Central memory CD4-positive, alpha-beta T cell (primary cell): ENCODE measurements around the gene GPD2.
"Not testable (repeated sequence)": the region's sequence is repeated elsewhere in the genome, so short reads cannot be mapped to it uniquely, and the experiment has no call there.

ENCODE experiments used
- DNase-seq: peaks from one replicate; pipeline ENCODE4 v3.0.0; 2022

GPD2 gene

DNA sequence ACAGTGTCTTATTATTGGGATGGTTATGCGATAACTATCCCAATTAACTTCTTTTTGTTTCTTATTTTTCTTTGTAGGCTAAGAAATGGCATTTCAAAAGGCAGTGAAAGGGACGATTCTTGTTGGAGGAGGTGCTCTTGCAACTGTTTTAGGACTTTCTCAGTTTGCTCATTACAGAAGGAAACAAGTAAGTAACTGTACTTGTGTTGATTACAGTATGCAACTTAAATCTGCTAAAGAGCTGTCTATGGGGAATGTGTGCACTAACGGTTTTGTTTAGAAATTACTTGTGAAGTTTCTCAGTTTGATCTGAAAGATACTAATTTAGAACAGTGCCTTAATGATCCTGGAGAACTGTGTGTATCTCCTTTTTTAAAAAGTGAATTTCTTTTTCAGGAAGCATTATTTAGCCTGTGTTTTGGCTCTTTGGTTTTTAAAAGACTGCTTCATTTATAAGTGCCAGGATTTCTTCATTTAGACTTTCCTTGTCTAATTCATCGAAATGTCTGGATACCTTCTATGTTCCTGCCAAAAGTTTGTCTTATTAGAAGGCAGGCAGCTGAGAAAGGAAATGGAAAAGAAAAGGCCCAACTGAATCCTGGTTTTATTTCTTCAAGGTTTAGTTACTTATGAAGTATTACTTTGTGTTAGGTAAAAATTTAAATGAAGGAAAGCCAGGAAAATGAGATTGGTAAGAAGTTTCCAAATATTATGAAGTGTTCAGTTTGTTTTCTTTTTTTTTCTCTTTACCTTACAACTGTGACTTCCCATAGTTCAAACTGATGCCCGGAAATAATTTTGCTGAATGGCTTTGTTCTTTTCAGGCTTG is 40.1 kb downstream of the GPD2 start:
- DNase-seq, result no peak

DNA sequence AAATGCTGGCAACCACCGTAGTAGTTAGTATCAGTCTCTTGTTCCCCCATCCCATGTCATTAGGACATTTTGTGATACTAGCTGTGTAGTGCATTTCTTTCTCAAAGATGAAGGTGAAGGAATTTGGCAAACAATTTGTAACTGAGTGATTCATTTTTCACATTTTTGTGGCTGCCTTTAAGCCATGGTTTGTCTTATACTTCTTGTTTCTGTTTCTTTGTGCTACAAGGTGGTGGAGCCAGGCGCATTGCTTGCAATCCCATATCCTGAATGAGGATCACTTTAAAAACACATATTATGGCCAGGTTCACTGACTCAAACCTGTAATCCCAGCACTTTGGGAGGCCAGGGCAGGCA is 40.6 kb downstream of the GPD2 start:
- DNase-seq, result no peak

DNA sequence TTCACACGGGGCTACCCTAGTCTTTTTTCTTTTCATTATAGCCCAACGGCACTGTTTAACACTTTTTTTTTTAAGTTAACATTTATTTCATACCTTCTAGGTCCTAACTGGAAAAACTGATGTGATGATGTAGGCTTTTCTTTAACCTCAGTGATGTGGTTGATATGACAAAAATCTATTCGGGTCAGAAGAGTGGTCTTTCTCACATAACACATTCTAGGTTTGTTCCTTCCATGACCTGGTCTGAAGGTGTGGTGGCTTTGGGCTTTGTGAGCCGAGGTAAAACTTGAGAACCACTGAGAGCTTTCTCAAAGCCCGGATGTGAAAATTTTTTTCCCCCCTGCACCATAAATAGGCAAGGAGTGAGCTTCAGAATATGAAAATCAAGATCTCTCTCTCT is 44.2 kb downstream of the GPD2 start:
- no peak for DNase-seq

DNA sequence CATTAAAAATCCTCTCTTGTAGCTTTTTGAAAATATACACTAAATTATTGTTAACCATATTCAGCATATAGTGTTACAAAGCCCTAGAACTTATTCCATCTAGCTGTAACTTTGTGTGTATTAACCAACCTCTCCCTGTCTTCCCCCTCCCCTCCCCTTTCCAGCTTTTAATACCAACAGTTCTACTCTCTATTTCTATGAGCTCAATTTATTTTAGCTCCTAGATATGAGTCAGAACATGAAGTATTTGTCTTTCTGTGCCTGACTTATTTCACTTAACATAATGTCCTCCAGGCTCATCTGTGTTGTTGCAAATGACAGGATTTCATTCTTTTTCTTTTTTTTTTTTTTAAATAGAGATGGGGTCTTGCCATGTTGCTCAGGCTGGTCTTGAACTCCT is 45.1 kb downstream of the GPD2 start:
- DNase-seq, result no peak

- DNase-seq, result no peak
Observed at GRCh38 chr2:156483741-156484173, 47.6 kb downstream of the GPD2 start.

- no peak for DNase-seq
Observed at GRCh38 chr2:156486147-156486546, 50.0 kb downstream of the GPD2 start.

DNA sequence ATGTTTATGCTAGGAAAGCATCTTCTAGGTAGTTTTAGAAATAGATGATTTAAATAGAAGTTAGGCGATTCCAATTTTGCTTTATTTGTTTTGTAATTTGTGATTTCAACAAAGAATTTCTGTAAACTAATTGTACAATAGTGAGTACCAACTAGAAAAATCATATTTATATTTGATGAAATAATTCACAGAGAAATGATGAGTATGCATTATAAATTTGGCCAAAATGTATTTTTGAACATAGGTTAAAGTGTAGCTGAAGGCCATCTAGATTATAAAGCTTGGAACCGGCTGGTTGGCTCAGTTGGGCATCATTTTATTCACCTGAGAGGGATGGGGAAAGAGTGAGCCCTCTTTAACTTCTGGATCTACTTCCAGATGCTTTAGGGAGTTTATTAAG is 50.4 kb downstream of the GPD2 start:
- DNase-seq, result no peak

DNA sequence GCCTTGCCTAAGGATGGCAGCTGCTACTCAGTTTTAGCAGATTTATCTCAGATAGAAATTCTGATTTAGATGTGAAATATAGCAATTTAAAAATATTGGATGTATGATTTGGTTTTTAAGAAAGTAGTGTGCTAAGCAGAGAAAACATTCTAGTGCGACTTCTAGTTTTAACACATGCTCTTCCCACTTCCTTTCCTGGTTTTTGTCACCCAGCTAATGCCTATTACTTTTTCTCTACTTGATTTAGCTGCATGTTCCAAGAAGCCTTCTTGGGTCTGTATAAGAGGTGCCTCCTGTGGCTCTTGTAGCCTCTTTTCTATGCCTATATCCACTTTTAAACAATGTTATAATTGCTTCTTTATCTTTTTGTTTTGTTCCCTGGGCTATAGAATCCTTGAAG is 53.0 kb downstream of the GPD2 start:
- DNase-seq, result no peak

DNA sequence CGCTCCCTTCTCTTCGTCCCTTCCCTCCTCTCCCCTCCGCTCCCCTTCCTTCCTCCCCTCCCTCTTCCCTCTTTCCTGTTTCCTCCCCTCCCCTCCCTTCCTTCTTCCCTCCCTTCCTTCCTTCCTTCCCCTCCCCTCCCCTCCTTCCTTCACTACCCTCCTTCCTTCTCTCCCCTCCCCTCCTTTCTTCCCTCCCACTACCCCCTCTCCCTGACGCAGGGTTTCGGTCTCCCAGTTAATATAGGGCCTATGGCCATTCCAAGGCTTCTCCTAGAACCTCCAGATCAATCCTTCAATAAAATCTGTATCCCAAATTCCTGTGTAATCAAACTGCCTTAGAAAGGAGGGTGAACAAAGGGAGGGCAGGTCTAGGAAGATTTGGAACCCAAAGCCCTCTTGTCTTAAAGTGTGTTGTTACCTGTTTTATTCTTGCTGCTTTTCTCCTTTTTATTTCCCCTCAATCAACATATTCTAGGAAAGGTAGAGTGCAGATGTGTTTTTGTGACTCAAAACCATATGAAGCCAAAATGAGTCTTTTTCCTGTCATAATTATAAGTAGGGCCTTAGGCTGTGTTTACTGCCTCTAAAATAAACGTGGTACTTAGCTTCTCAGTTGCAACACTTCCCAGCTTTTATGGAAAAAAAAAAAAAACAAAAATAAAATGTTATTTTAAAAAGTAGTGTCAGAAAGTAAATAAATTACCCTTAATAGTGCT is 53.7 kb downstream of the GPD2 start:
- no peak for DNase-seq

DNA sequence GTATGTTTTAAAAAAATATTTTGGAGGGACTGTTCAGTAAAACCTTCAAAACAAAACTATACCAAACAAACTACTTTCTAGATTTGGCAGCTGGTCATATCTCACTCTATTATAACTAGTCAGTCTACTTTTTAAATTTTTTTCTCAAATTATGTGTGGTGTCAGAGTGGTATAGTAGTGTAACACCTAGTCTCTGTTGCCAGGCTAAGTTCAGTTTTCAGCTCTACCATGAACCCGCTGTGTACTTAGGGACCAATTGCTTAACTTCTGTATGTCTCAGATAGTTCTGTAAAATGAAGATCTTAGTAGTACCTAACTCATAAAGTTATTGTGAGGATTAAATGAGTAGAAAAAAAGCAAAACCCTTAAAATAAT is 54.3 kb downstream of the GPD2 start:
- DNase-seq, result no peak

GRCh38 chr2:156491176-156491575 is 55.0 kb downstream of the GPD2 start:
- DNase-seq, result no peak

DNA sequence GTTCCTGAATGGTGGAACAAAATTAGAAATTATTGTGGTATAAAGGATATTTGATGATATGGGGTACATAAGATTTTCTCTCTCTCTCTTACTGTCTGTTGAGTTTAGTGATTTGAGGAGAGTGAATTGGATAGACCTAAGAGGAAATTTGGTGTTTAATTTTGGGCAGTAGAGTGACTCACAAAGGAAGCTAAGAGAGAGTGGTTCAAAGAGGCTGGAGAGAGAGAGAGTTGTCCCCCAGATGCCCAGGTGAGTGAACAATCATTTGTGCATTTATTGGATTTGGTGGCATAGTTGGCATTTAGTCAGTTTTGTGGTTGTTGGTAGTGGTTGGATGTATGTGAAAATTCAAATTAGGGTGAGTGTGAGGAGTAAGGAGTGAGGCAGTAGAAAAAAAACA is 56.8 kb downstream of the GPD2 start:
- DNase-seq, result no peak

GRCh38 chr2:156495998-156496397 is 59.8 kb downstream of the GPD2 start:
- not testable (repeated sequence) for DNase-seq

- no peak for DNase-seq
Observed at GRCh38 chr2:156505696-156506095, 69.5 kb downstream of the GPD2 start.

DNA sequence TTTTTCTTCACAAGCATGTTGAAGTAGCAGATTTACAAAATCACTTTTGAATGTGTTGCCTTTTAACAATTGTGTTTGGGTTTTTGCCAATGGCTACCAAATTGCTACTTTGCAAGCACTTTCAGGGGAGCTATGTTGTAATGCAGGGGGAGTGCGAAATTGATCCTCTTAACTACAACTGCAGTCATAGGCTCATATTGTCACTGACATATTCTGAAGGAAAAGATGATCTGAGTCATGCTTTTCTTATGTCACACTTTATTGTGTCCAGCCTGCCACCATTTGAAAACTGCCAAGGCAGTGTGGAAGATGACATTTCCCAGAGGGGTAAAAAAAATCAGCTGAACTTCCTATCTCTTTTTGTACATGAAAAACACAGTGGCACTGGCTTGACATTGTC is 74.9 kb downstream of the GPD2 start:
- DNase-seq, result no peak

- DNase-seq, result no peak
Observed at GRCh38 chr2:156511803-156512202, 75.6 kb downstream of the GPD2 start.

DNA sequence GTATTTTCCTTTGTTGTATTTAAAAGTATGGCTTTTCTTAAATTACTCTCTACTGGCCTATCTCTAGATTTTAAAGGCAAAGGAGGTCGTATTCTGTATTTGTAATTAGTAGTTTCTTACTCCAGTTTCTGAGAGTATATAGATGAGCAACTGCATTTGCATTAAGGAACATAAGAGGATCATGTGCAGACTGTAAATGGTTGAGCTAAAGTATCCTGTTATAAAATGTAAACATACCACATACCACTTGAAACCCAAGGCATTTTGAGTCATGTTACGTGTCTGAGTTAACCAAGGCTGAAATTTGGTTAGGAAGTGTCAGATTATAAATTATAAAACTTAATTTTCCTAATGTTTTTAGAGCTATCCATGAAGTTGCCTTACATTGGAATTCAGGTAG is 76.3 kb downstream of the GPD2 start:
- no peak for DNase-seq

- DNase-seq, result no peak
Observed at GRCh38 chr2:156513219-156513618, 77.0 kb downstream of the GPD2 start.

GRCh38 chr2:156517419-156517818 is 81.2 kb downstream of the GPD2 start:
- DNase-seq, result no peak

DNA sequence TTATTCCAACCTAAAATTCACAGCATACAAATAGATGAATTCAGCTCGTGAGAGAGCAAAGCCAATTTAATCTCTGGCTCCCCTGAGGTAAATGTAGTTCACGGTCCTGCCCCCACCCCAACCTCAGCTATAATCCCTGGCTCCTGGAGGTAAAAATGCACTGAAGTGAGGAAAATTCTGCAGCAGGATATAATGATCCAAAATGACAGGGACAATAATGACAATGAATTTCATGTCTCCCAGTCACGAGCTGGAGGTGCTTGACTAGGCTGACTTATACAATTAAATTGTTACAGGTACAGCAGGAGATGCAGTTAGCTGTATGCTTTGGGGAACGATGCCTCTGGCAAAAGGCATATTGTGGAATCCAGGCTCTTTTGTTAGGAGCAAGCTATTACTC is 82.0 kb downstream of the GPD2 start:
- no peak for DNase-seq

DNA sequence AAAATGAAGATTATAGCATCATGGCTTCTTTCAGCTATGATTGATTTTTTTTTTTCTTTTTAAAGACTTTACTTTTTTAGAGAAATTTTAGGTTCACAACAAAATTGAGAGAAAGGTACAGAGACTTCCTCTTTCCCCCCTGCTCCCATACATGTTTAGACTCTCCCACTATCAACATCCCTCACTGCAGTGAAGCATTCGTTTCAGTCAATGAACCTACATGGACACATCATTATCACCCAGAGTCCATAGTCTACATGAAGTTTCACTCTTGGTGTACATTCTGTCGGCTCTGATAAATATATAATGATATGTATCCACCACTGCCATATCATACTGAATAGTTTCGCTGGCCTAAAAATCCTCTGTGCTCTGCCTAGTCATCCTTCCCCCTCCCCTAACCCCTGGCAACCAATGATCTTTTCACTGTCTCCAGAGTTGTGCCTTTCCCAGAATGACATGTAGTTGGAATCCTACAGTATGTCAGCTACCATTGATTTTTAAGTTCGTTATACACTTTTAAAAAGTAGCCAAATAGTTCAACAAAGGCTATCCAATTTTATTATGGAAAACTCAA is 86.8 kb downstream of the GPD2 start:
- DNase-seq, result no peak

GRCh38 chr2:156526950-156527636 is 90.9 kb downstream of the GPD2 start:
- DNase-seq, result no peak

DNA sequence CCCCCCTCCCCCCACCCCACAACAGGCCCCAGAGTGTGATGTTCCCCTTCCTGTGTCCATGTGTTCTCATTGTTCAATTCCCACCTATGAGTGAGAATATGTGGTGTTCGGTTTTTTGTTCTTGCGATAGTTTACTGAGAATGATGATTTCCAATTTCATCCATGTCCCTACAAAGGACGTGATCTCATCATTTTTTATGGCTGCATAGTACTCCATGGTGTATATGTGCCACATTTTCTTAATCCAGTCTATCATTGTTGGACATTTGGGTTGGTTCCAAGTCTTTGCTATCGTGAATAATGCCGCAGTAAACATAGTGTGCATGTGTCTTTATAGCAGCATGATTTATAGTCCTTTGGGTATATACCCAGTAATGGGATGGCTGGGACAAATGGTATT is 92.4 kb downstream of the GPD2 start:
- DNase-seq, result not testable (repeated sequence)

DNA sequence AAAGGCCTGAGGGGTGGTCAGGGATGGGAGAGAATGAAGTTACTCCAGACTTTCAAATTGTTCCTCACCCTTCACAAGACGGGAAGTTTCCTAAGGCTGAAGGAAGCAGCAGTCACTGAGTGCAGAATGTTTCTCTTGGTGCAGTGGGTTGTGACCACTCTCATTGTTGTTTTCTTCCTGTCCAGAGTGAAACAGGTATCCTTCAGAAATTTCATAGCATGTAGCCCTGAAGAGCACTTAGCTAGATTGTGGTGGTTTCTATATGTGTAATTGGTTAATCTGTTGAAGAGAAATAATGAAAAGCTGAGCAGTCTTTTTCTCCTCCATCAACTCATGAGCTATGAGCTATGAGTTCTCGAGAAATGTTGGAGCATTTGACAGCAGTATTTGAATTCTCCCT is 96.8 kb downstream of the GPD2 start:
- DNase-seq, result no peak
